Measurements from ENCODE around the gene AOX1. TPM values are rescaled to one million over a fixed set of nuclear protein-coding genes. Genes with fewer than 3 reads are reported as not detected.
"Not testable (repeated sequence)": the region's sequence is repeated elsewhere in the genome, so short reads cannot be mapped to it uniquely, and the experiment has no call there.

Gene AOX1
- polyA plus RNA-seq, 1 experiment = 10.2 TPM

DNA sequence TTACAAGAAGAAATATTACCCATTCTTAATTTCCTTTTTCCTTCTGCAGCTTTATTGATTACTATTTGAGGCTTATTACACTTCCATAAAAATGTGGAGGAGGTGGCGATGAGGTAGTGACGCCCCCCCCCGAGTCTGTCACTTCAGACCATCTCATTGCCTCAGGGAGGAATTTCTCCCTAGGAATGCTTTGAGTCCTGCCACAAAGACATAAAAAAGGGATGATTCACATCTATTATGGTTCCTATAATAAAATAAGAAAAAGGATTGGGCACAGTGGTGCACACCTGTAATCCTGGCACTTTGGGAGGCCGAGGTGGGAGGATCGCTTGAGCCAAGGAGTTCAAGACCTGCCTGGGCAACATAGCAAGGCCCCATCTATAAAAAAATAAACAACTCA is 93.7 kb downstream of the AOX1 start:
- ChIA-PET CTCF (no interaction called here), POLR2A (no interaction called here)
- TF ChIP-seq, protein P1, sequence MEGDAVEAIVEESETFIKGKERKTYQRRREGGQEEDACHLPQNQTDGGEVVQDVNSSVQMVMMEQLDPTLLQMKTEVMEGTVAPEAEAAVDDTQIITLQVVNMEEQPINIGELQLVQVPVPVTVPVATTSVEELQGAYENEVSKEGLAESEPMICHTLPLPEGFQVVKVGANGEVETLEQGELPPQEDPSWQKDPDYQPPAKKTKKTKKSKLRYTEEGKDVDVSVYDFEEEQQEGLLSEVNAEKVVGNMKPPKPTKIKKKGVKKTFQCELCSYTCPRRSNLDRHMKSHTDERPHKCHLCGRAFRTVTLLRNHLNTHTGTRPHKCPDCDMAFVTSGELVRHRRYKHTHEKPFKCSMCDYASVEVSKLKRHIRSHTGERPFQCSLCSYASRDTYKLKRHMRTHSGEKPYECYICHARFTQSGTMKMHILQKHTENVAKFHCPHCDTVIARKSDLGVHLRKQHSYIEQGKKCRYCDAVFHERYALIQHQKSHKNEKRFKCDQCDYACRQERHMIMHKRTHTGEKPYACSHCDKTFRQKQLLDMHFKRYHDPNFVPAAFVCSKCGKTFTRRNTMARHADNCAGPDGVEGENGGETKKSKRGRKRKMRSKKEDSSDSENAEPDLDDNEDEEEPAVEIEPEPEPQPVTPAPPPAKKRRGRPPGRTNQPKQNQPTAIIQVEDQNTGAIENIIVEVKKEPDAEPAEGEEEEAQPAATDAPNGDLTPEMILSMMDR (IDR thresholded peaks at IDR 0.05; ENCODE audit: insufficient read depth, low read depth, low read length) = no peak
- no peak for DNase-seq (ENCODE audit: low read depth)
- Histone ChIP-seq H3K4me3 (ENCODE audit: low read depth, low read length) (no peak overlapping the region), H3K27me3 (ENCODE audit: control insufficient read depth, insufficient read depth, low read length) (no peaks in the 10 kb centered on the region), H3K36me3 (ENCODE audit: control insufficient read depth, insufficient read depth, low read length) (no peaks in the 10 kb centered on the region)

DNA sequence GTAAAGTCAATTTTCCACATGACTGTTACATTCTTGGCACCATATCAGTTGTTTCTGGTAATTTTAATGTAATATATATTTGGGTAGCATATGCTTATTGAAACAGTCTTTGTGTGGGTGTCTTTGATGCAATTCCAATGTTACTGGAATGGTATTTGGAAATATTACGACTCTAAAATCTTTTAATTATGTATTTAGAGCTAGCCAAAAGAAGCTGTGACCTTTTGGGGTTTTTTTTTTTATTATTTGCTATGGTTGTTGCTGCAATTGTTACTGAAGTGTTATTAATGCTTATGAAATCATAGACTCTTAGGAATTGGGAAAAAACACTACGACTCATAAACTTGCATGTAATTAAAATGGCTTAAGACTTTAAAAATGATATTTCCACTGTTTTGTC is 95.9 kb downstream of the AOX1 start:
- ChIA-PET CTCF (no interaction called here), POLR2A (interaction anchor here (0.6 kb wide), 1 partner anchor 255 kb away, joined by 4 read pairs; no protein-coding TSS in a partner anchor)
- no peak for DNase-seq (ENCODE audit: low read depth)
- H3K27me3 ChIP-seq (ENCODE audit: control insufficient read depth, insufficient read depth, low read length) = no peaks in the 10 kb centered on the region
- H3K4me3 ChIP-seq (ENCODE audit: low read depth, low read length) = no peak overlapping the region
- no peaks in the 10 kb centered on the region for H3K36me3 ChIP-seq (ENCODE audit: control insufficient read depth, insufficient read depth, low read length)
- TF ChIP-seq, protein P1 (IDR thresholded peaks at IDR 0.05; ENCODE audit: insufficient read depth, low read depth, low read length) = no peak

DNA sequence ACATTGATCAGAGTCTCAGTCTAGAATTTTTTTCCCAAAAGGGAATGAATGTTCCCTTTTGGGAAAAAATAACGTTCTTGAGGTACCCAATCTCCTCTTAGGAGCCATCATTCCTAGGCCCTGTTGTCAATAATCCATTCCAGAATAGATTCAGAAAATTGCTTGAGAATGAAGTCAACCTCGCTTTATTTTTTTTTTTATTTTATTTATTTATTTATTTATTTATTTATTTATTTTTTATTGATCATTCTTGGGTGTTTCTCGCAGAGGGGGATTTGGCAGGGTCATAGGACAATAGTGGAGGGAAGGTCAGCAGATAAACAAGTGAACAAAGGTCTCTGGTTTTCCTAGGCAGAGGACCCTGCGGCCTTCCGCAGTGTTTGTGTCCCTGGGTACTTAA is 96.6 kb downstream of the AOX1 start:
- H3K4me3 ChIP-seq (ENCODE audit: low read depth, low read length); H3K27me3 ChIP-seq (ENCODE audit: control insufficient read depth, insufficient read depth, low read length); POLR2A ChIA-PET; H3K36me3 ChIP-seq (ENCODE audit: control insufficient read depth, insufficient read depth, low read length); CTCF ChIA-PET; DNase-seq (ENCODE audit: low read depth): not testable (repeated sequence)

DNA sequence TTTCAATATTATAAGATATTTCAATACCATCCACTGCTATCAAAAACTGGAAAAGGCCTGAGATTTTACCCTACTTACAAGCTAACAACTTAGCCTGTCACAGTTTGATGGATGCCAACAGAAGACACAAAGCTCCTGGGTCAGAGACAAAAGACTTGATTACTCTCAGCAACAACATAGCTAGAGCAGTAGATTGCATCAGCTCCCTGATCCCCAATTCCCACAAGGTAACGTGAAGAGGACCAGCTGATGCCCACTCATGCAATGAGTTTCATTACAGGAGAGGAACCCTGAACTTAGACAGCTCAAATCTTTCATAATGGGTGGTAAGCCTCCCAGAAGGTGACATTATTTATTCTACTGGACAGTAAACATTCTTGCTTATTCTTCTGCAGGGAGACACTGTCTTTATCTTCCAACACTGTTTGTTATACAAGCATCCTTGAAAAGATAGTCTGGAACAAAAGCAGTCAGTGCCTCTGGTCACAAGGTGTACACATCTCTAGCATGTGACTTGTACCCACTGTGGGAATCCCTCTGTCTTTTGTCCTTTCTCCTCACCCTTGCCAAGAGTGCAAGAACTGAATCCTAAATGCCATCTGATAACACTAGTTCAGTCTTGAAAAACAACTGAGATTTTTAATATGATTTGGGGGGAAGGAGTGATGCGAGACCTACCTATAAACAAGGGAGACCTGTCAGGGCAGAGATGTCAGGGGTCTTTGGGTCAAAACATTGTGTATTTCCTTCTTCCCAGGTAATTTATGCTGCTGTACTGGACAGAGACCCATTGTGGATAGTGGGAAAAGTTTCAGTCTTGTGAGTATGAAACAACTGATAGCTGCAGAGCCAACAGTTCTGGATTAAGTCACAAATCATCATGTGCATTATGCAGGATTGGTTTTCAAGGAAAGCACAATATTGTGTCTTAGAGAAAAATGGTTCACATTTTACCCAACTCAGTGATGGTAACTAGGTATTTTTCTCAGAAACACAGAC is 102.4 kb downstream of the AOX1 start:
- no peak for DNase-seq (ENCODE audit: low read depth)
- CTCF ChIA-PET = no interaction called here
- POLR2A ChIA-PET = no interaction called here
- TF ChIP-seq, protein P1 (IDR thresholded peaks at IDR 0.05; ENCODE audit: insufficient read depth, low read depth, low read length) = no peak
- Histone ChIP-seq H3K36me3 (ENCODE audit: control insufficient read depth, insufficient read depth, low read length) (no peaks in the 10 kb centered on the region), H3K4me3 (ENCODE audit: low read depth, low read length) (no peak overlapping the region), H3K27me3 (ENCODE audit: control insufficient read depth, insufficient read depth, low read length) (no peaks in the 10 kb centered on the region)

GRCh38 chr2:200689115-200689514 is 103.3 kb downstream of the AOX1 start:
- TF ChIP-seq, protein P1 (IDR thresholded peaks at IDR 0.05; ENCODE audit: insufficient read depth, low read depth, low read length) = no peak
- ChIA-PET CTCF (interaction anchor here (1.9 kb wide), 1 partner anchor 16 kb away, joined by 5 read pairs; no protein-coding TSS in a partner anchor), POLR2A (no interaction called here)
- Histone ChIP-seq H3K36me3 (ENCODE audit: control insufficient read depth, insufficient read depth, low read length) (no peaks in the 10 kb centered on the region), H3K27me3 (ENCODE audit: control insufficient read depth, insufficient read depth, low read length) (no peaks in the 10 kb centered on the region), H3K4me3 (ENCODE audit: low read depth, low read length) (no peak overlapping the region)
- no peak for DNase-seq (ENCODE audit: low read depth)
